NCI-H460 (cell line): ENCODE measurements around the gene HSPA8. TPM values are rescaled to one million over a fixed set of nuclear protein-coding genes. Genes with fewer than 3 reads are reported as not detected.

Source experiments
- DNase-seq: peaks from one replicate; pipeline ENCODE4 v3.0.0-alpha.2; 2016; ENCODE audit warnings: low read depth; ENCODE audit errors: extremely low read depth
- small RNA-seq, 2 experiments: library from RNA; depleted of rRNA; stranded (forward); fragments of <200 nt; gene quantifications; one replicate each; pipeline ENCODE3, GENCODE V24; 2014
- total RNA-seq: library from RNA; depleted of rRNA; stranded (reverse); fragments of >200 nt; shearing (Covaris generic); gene quantifications from 2 replicates; pipeline ENCODE4 v1.2.3, GENCODE V29; 2014; rRNA removed

Gene HSPA8
- total RNA-seq, 1 experiment from 2014 or later, result 1,176 TPM

GRCh38 chr11:123052901-123053721 is 8.8 kb downstream of the HSPA8 start:
- DNase-seq, result no peak

- no peak for DNase-seq
Observed at GRCh38 chr11:123051634-123052033, 10.3 kb downstream of the HSPA8 start.

- no peak for DNase-seq
Observed at GRCh38 chr11:123051146-123051545, 10.8 kb downstream of the HSPA8 start.

GRCh38 chr11:123047947-123048293 is 14.0 kb downstream of the HSPA8 start:
- DNase-seq, result no peak

- no peak for DNase-seq
Observed at GRCh38 chr11:123047266-123047946, 14.5 kb downstream of the HSPA8 start.

- DNase-seq, result no peak
Observed at GRCh38 chr11:123046473-123047259, 15.3 kb downstream of the HSPA8 start.

GRCh38 chr11:123045101-123045500 is 16.8 kb downstream of the HSPA8 start:
- no peak for DNase-seq

- DNase-seq, result no peak
Observed at GRCh38 chr11:123041185-123041584, 20.8 kb downstream of the HSPA8 start.

- DNase-seq, result no peak
Observed at GRCh38 chr11:123040111-123040432, 21.9 kb downstream of the HSPA8 start.

- no peak for DNase-seq
Observed at GRCh38 chr11:123035831-123036230, 26.1 kb downstream of the HSPA8 start.

- no peak for DNase-seq
Observed at GRCh38 chr11:123034597-123034996, 27.3 kb downstream of the HSPA8 start.

- DNase-seq, result no peak
Observed at GRCh38 chr11:123033895-123034294, 28.0 kb downstream of the HSPA8 start.

- DNase-seq, result no peak
Observed at GRCh38 chr11:123030517-123030916, 31.4 kb downstream of the HSPA8 start.

GRCh38 chr11:123020968-123021367 is 41.0 kb downstream of the HSPA8 start:
- DNase-seq, result peak; percentile 46

GRCh38 chr11:123018702-123019101 is 43.2 kb downstream of the HSPA8 start:
- DNase-seq, result no peak

- DNase-seq, result no peak
Observed at GRCh38 chr11:123011510-123011909, 50.4 kb downstream of the HSPA8 start.

Small RNA genes lying within 50 kb of the gene (small RNA-seq; reads per million reads assigned to genes)
- gene RPL31P47 (0 reads per million in 2 experiments), gene SNORD14C (0 reads per million in 2 experiments), gene SNORD14D (0 reads per million in 2 experiments), gene SNORD14E (218 to 697 reads per million in 2 experiments)

Other genes with a start within 250 kb of the HSPA8 start
- gene CRTAM, start 223.6 kb downstream of the HSPA8 start, total RNA-seq, result not detected in 2 replicates
- gene JHY, start 179.4 kb downstream of the HSPA8 start, total RNA-seq, result 3.1 and 3.2 TPM in 2 replicates
- not detected in 2 replicates for gene BSX, start 80.3 kb downstream of the HSPA8 start, total RNA-seq
- gene CLMP, start 133.1 kb upstream of the HSPA8 start, total RNA-seq, result 9.4 and 10.5 TPM in 2 replicates